GM13976 (cell line): ENCODE data around the gene PRKG1.
"Not testable (repeated sequence)": the region's sequence is repeated elsewhere in the genome, so short reads cannot be mapped to it uniquely, and the experiment has no call there.

Experiments
- DNase-seq: peaks from one replicate; pipeline ENCODE4 v3.0.0; 2012; ENCODE audit warnings: low spot score
- CTCF ChIP-seq: IDR thresholded peaks from 2 replicates; pipeline ENCODE4 v1.5.1; 2012; ENCODE audit warnings: borderline replicate concordance, mild to moderate bottlenecking; ENCODE audit not compliant: insufficient read depth; ENCODE audit errors: extremely low read depth, missing control alignments, control extremely low read depth
- in situ Hi-C: fragments of 300-500 bp; cut with MboI; formaldehyde crosslinking; loops from one replicate; pipeline ENCODE4 v1.12.0; 2022; ENCODE audit warnings: low sequenced_read_pairs, mixed read lengths, inconsistent platforms; ENCODE audit not compliant: unreplicated experiment

The PRKG1 gene

GRCh38 chr10:52028523-52028858 is 954.2 kb downstream of the PRKG1 start:
- in situ Hi-C loops, result no loop called here
- no peak for DNase-seq
- TF ChIP-seq CTCF, result no peak

GRCh38 chr10:52029628-52030027 is 955.3 kb downstream of the PRKG1 start:
- no peak for TF ChIP-seq CTCF
- no peak for DNase-seq
- in situ Hi-C loops, result no loop called here

GRCh38 chr10:52030051-52030790 is 955.9 kb downstream of the PRKG1 start:
- no peak for TF ChIP-seq CTCF
- in situ Hi-C loops, result no loop called here
- DNase-seq, result no peak

GRCh38 chr10:52030975-52031374 is 956.7 kb downstream of the PRKG1 start:
- no peak for TF ChIP-seq CTCF
- in situ Hi-C loops, result no loop called here
- no peak for DNase-seq

GRCh38 chr10:52031771-52032170 is 957.5 kb downstream of the PRKG1 start:
- in situ Hi-C loops, result no loop called here
- DNase-seq, result no peak
- no peak for TF ChIP-seq CTCF

- no peak for DNase-seq
- no peak for TF ChIP-seq CTCF
- in situ Hi-C loops, result no loop called here
These were observed 958.7 kb downstream of the PRKG1 start for GRCh38 chr10:52032681-52033629.

GRCh38 chr10:52039002-52039793 is 964.9 kb downstream of the PRKG1 start:
- in situ Hi-C loops, DNase-seq: not testable (repeated sequence)
